Endodermal cell (in vitro differentiated cells): ENCODE data around the gene AKAP3. TPM values are rescaled to one million over a fixed set of nuclear protein-coding genes. Genes with fewer than 3 reads are reported as not detected.

Experiments used
- DNase-seq: peaks from one replicate; pipeline ENCODE4 v3.0.0-alpha.2; 2017
- H3K27ac ChIP-seq: 2 replicates; pipeline ENCODE4 v1.5.1; 2013; ENCODE audit warnings: mild to moderate bottlenecking, low read depth, low read length, moderate library complexity
- H3K27me3 ChIP-seq: 2 replicates; pipeline ENCODE4 v1.6.1; 2013; ENCODE audit warnings: mild to moderate bottlenecking, low read length, moderate library complexity; ENCODE audit not compliant: insufficient read depth, control insufficient read depth, poor library complexity, severe bottlenecking
- H3K36me3 ChIP-seq: 2 replicates; pipeline ENCODE4 v1.7.0; 2013; ENCODE audit warnings: mild to moderate bottlenecking, low read length, moderate library complexity; ENCODE audit not compliant: control insufficient read depth, insufficient read depth
- H3K4me1 ChIP-seq: one replicate; pipeline ENCODE4 v1.7.0; 2013; ENCODE audit warnings: low read length; ENCODE audit not compliant: control insufficient read depth, insufficient read depth
- H3K4me3 ChIP-seq: 2 replicates; pipeline ENCODE4 v1.5.1; 2013; ENCODE audit warnings: mild to moderate bottlenecking, low read length, moderate library complexity
- H3K9ac ChIP-seq: 2 replicates; pipeline ENCODE4 v1.6.1; 2013; ENCODE audit warnings: mild to moderate bottlenecking, low read length, moderate library complexity; ENCODE audit not compliant: poor library complexity, severe bottlenecking; ENCODE audit errors: extremely low read depth
- H3K9me3 ChIP-seq: 2 replicates; pipeline ENCODE4 v1.6.1; 2013; ENCODE audit warnings: mild to moderate bottlenecking, low read length, moderate library complexity; ENCODE audit not compliant: control insufficient read depth
- H3K27ac Mint-ChIP-seq: 2 replicates; pipeline ENCODE4 v1.8.0; 2020; ENCODE audit warnings: mixed read lengths
- H3K27me3 Mint-ChIP-seq: 2 replicates; pipeline ENCODE4 v1.8.0; 2021; ENCODE audit warnings: mild to moderate bottlenecking, mixed read lengths; ENCODE audit not compliant: insufficient read depth
- H3K36me3 Mint-ChIP-seq: 2 replicates; pipeline ENCODE4 v1.8.0; 2020; ENCODE audit warnings: low read depth, mixed read lengths
- H3K4me1 Mint-ChIP-seq: 2 replicates; pipeline ENCODE4 v1.8.0; 2020; ENCODE audit warnings: mixed read lengths
- H3K4me3 Mint-ChIP-seq: 2 replicates; pipeline ENCODE4 v1.8.0; 2020; ENCODE audit warnings: mild to moderate bottlenecking, moderate library complexity, mixed read lengths
- H3K9me3 Mint-ChIP-seq: 2 replicates; pipeline ENCODE4 v1.8.0; 2020; ENCODE audit warnings: mild to moderate bottlenecking, mixed read lengths
- WGBS, 2 experiments: methylation state at CpG; one replicate each; pipeline versions ENCODE4 v1.1.5 to v1.1.7; 2013; ENCODE audit warnings: missing lambda C conversion rate in 2 of 2, mixed read lengths in 1 of 2; ENCODE audit not compliant: insufficient coverage in 1 of 2, insufficient read length in 1 of 2; 5-methylcytosine and 5-hydroxymethylcytosine counted together
- total RNA-seq, 2 donors: library from RNA; stranded (reverse); fragmentation: NEBNext Ultra II Directional in 1 of 2; extraction: Animal tissue kit (Norgen Biotek cat#: 25700) in 1 of 2; gene quantifications; 2 replicates in 1 of 2; 3 replicates in 1 of 2; pipeline ENCODE4 v1.2.1, GENCODE V29; 2021
- TF ChIP-seq, protein P1 (sequence below): fragments of 200-600 bp; sonication (generic); conservative IDR thresholded peaks from 2 replicates; pipeline ENCODE4 v1.5.0; 2021; ENCODE audit warnings: antibody characterized with exemption, mild to moderate bottlenecking

AKAP3 gene
- total RNA-seq, 2 donors from 2014 or later: 0.69 to 3.4 TPM

DNA sequence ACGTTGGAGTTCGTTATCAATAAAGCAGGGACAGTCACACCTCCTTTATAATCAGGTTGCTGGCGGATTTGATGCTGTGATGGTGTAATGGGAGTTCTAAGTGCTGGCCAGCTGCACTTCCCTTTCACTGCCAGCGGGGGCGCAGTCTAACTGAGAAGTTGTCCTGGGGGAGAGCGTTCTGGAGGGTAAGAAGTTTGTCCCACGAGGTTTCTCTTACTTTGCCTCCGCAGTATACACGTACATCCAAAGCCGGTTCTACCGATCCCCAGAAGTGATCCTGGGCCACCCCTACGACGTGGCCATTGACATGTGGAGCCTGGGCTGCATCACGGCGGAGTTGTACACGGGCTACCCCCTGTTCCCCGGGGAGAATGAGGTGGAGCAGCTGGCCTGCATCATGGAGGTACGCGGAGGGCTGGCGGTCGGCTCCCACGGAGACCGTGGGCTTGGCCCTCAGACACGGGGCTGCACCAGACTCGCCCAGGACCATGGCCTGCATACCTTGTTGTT lies 44.1 kb downstream of the AKAP3 start:
- H3K4me1 ChIP-seq: peaks cover 5% of the 10 kb centered on the region
- peak overlapping the region; percentile 85 for H3K4me3 Mint-ChIP-seq
- no peaks in the 10 kb centered on the region for H3K36me3 ChIP-seq
- H3K9ac ChIP-seq: peak overlapping the region; percentile 56
- peaks cover 6% of the 10 kb centered on the region for H3K4me1 Mint-ChIP-seq
- H3K27me3 Mint-ChIP-seq: peaks cover 18% of the 10 kb centered on the region
- H3K9me3 Mint-ChIP-seq: no peaks in the 10 kb centered on the region
- H3K36me3 Mint-ChIP-seq: no peaks in the 10 kb centered on the region
- peak; percentile 94 for DNase-seq
- peak overlapping the region; percentile 89 for H3K27ac Mint-ChIP-seq
- peaks cover 15% of the 10 kb centered on the region for H3K27me3 ChIP-seq
- H3K9me3 ChIP-seq: no peaks in the 10 kb centered on the region
- no peak overlapping the region for H3K27ac ChIP-seq
- TF ChIP-seq, protein P1, sequence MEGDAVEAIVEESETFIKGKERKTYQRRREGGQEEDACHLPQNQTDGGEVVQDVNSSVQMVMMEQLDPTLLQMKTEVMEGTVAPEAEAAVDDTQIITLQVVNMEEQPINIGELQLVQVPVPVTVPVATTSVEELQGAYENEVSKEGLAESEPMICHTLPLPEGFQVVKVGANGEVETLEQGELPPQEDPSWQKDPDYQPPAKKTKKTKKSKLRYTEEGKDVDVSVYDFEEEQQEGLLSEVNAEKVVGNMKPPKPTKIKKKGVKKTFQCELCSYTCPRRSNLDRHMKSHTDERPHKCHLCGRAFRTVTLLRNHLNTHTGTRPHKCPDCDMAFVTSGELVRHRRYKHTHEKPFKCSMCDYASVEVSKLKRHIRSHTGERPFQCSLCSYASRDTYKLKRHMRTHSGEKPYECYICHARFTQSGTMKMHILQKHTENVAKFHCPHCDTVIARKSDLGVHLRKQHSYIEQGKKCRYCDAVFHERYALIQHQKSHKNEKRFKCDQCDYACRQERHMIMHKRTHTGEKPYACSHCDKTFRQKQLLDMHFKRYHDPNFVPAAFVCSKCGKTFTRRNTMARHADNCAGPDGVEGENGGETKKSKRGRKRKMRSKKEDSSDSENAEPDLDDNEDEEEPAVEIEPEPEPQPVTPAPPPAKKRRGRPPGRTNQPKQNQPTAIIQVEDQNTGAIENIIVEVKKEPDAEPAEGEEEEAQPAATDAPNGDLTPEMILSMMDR: peak; percentile 100
- 1 to 7% methylated on average over 3 to 25 of the region's 25 CpGs for WGBS, 2 experiments
- peak overlapping the region; percentile 92 for H3K4me3 ChIP-seq

GRCh38 chr12:4603946-4604345 lies 44.9 kb downstream of the AKAP3 start:
- no peak overlapping the region for H3K27ac Mint-ChIP-seq
- TF ChIP-seq, protein P1: no peak
- H3K9ac ChIP-seq: no peak overlapping the region
- H3K9me3 Mint-ChIP-seq: no peaks in the 10 kb centered on the region
- peaks cover 6% of the 10 kb centered on the region for H3K4me1 Mint-ChIP-seq
- no peaks in the 10 kb centered on the region for H3K36me3 ChIP-seq
- peaks cover 18% of the 10 kb centered on the region for H3K27me3 Mint-ChIP-seq
- H3K27ac ChIP-seq: no peak overlapping the region
- H3K9me3 ChIP-seq: no peaks in the 10 kb centered on the region
- H3K4me3 Mint-ChIP-seq: no peak overlapping the region
- H3K36me3 Mint-ChIP-seq: no peaks in the 10 kb centered on the region
- peaks cover 5% of the 10 kb centered on the region for H3K4me1 ChIP-seq
- no peak for DNase-seq
- H3K27me3 ChIP-seq: peaks cover 15% of the 10 kb centered on the region
- WGBS, 2 experiments: no CpG with 5 or more reads among the region's 1 CpG
- no peak overlapping the region for H3K4me3 ChIP-seq

GRCh38 chr12:4603421-4603820 lies 45.4 kb downstream of the AKAP3 start:
- Histone ChIP-seq H3K9me3 (no peaks in the 10 kb centered on the region), H3K27me3 (peaks cover 15% of the 10 kb centered on the region), H3K36me3 (no peaks in the 10 kb centered on the region), H3K27ac (no peak overlapping the region), H3K4me3 (no peak overlapping the region), H3K9ac (no peak overlapping the region), H3K4me1 (peaks cover 5% of the 10 kb centered on the region)
- no peak for DNase-seq
- Mint-ChIP-seq H3K36me3 (no peaks in the 10 kb centered on the region), H3K9me3 (no peaks in the 10 kb centered on the region), H3K4me3 (no peak overlapping the region), H3K4me1 (peaks cover 6% of the 10 kb centered on the region), H3K27me3 (peaks cover 18% of the 10 kb centered on the region), H3K27ac (no peak overlapping the region)
- TF ChIP-seq, protein P1: no peak
- WGBS, 2 experiments: 77 to 83% methylated on average over 4 to 7 of the region's 7 CpGs
